Measurements from ENCODE around the gene ZNF346.

- TF ChIP-seq, protein P1, sequence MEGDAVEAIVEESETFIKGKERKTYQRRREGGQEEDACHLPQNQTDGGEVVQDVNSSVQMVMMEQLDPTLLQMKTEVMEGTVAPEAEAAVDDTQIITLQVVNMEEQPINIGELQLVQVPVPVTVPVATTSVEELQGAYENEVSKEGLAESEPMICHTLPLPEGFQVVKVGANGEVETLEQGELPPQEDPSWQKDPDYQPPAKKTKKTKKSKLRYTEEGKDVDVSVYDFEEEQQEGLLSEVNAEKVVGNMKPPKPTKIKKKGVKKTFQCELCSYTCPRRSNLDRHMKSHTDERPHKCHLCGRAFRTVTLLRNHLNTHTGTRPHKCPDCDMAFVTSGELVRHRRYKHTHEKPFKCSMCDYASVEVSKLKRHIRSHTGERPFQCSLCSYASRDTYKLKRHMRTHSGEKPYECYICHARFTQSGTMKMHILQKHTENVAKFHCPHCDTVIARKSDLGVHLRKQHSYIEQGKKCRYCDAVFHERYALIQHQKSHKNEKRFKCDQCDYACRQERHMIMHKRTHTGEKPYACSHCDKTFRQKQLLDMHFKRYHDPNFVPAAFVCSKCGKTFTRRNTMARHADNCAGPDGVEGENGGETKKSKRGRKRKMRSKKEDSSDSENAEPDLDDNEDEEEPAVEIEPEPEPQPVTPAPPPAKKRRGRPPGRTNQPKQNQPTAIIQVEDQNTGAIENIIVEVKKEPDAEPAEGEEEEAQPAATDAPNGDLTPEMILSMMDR (conservative IDR thresholded peaks at IDR 0.05; ENCODE audit: low read length) = peak; percentile 43
- no peak for TF ChIP-seq EZH2phosphoT487 (IDR thresholded peaks at IDR 0.05; ENCODE audit: borderline replicate concordance)
These were observed 16.8 kb upstream of the ZNF346 start for GRCh38 chr5:177005619-177006264.

All from Loucy (cell line).